HL-60/S4 (cell line): Measurements from ENCODE around the gene OR52J3.
"Not testable (repeated sequence)": the region's sequence is repeated elsewhere in the genome, so short reads cannot be mapped to it uniquely, and the experiment has no call there.

ENCODE experiments used
- in situ Hi-C: fragments of 300-500 bp; cut with MboI; formaldehyde crosslinking; loops from 2 replicates; pipeline ENCODE4 v1.14.3; 2022; ENCODE audit warnings: low sequenced_read_pairs

OR52J3 gene

GRCh38 chr11:5046226-5046625, at the start of gene OR52J3:
TSS of gene OR52J3 (plus strand) at chr11:5046526. CDS start at chr11:5046526, 0 bp downstream.
- in situ Hi-C loops: no loop called here

DNA sequence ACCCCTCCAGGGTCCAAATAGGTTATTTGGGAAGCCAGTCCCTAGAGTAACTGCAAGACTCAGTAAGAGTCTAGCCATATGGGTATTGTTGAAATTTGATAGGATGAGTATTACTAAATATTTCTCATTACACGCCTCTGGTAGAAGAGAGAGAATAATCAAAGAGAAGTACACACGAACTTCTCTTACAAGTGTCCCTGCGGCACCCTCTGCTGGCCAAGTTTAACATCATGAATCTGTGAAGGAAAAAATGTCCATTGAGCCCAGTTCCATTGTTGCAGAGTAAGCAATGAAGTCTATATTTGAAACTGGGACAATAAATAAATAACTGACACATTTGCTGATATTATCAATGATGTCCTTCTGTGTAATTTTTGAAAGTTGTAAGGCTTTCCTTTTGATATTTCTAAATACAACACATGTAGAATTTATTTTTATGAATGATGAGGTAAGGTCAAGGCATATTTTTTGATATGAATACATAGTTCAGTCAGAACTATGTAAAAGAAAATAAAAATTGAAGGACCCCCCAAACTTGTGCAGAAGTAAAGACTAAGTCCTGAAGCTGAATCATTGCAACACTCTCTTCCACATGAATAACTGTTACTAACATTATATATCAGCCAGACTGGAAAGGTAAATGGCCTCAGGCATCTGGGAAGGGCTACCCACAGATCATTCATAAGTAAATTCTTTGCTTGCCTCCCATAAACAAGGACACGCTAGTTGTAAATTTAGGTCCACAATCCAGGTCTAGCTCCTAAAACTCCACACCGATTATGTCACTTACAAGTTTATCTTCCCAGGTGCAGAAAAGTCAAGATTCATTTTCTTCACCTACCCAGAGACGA, 41.7 kb upstream of the OR52J3 start:
- in situ Hi-C loops: loop anchor here (25.0 kb wide), 1 partner anchor 817 kb away; no protein-coding TSS in a partner anchor

DNA sequence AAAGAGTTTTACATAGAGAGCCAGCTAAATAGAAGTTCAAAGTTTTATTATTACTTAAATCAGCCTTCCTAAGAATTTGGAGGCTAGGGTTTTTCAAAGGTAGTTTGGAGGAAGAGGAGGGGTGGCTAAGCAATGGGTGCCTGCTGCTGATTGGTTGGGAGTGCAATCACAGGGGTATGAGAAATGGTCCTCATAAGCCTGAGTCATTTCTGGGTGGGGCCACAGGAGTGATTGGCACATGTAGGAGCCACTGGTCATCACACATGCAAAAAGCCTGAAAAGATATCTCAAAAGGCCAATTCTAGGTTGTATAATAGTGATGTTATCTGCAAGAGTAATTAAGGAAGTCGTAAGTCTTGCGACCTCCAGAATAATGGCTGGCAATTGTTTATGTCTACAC, 38.8 kb upstream of the OR52J3 start:
- in situ Hi-C loops: loop anchor here (25.0 kb wide), 1 partner anchor 820 kb away; no protein-coding TSS in a partner anchor

DNA sequence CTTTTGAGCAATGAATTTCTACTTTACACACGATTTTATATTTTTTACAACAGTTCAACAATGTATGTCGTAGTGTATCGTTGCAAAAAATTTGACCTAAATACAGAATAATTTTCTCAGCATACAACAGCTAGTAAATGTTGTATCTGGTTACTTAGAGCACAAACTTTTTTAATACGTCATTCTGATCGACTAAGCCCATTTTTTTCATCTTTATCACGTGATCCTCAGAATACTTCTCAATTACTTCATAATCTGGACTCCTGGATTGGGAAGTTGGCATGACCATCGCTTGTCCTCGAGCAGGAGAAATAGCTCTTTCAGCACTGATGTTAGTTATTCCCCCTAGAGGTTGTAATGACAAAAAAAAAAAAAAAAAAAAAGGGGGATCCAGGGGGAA, 35.1 kb upstream of the OR52J3 start:
- in situ Hi-C loops: loop anchor here (25.0 kb wide), 1 partner anchor 824 kb away; no protein-coding TSS in a partner anchor

- in situ Hi-C loops: loop anchor here (25.0 kb wide), 1 partner anchor 826 kb away; no protein-coding TSS in a partner anchor
These were observed 33.3 kb upstream of the OR52J3 start for GRCh38 chr11:5013012-5013411.

DNA sequence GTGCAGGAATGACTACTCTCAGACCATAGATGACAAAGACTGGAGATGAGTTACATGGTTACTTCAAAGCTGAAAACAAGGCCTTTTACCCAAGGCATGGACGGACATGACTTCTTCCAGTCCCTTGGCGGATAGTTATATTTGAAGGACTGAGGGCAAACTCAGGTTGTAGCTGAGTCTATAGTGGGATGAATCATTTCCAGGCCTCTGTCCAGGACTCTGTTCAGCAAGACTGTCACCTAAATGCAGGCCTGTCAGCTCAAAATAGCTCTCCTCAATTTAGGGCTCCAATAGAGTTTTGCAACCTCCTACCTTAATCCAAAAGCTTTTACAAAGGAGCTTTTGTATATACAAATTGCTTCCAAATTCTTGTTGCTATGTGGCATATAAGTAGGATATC, 24.3 kb upstream of the OR52J3 start:
- in situ Hi-C loops: loop anchor here (25.0 kb wide), 1 partner anchor 835 kb away; no protein-coding TSS in a partner anchor

DNA sequence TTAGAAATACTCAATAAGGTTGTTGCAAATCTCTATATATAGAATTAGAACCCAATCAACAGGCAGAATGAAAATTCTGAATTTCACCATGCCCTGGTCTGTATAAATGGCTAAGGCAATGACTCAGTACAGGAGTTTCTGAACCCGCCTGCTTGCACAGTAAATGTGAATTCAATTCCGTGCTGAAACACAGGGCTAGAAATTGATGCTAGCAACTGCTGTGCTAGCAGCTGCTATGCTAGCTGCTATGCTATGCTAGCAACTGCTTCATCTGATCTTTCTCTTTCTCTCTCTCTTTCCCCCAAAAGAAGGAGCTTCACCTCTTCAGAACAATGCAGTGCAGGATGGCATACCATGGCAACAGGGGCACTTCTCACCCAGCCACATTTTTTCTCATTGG, 9.7 kb upstream of the OR52J3 start:
- in situ Hi-C loops: no loop called here

DNA sequence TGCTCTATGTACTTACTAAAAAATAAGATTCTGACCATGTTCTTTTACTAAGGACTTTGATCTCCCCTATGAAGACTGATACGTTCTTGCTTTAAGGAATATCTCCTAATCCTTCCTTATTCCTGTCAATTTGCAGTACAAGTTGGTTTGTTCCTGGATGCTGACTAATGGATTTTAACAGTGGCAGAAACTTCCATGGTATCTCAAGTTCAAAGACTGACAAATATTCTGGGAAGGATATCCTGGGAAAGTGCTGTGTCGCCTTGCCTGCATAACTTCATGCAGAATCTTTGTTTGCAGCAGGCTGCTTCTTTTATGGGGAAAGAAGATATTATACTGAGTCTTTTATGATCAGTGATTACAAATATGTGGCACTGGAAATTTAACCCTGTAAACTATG, 8.4 kb upstream of the OR52J3 start:
- in situ Hi-C loops: no loop called here

- in situ Hi-C loops: no loop called here
These were observed 8.0 kb upstream of the OR52J3 start for GRCh38 chr11:5038341-5038740.

- in situ Hi-C loops: no loop called here
These were observed 5.5 kb upstream of the OR52J3 start for GRCh38 chr11:5040876-5041275.

DNA sequence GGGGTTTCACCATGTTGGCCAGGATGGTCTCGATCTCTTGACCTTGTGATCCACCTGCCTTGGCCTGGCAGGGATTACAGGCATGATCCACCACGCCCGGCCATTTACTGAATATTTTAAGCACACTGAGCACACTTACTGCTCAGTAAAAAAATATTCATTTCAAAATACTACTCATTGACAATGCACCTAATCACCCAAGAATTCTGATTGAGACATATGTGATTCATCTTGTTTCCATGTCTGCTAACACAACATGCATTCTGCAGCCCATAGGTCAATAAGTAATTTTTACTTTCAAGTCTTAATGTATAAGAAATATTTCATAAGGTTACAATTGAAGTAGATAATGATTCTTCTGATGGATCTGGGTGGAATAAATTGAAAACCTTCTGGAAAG, 4.2 kb upstream of the OR52J3 start:
- in situ Hi-C loops: no loop called here

DNA sequence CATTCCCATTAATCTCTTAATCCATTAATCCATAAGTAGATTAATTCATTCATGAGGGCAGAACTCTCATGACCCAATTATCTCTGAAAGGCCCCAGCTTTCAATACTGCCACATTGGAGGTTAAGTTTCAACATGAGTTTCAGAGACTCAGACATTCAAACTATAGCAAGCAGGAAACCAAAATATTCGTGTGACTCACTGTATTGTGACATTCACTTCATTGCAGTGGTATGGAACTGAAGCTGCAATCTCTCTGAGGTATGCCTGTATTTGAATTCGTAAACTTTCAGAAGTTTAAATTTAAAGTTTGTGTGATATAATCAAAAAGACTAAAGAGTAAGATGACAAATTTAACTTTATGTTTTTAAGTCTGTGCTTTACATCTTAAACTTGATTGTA, 2.9 kb upstream of the OR52J3 start:
- in situ Hi-C loops: no loop called here

- in situ Hi-C loops: no loop called here
These were observed 516 bp downstream of the OR52J3 start for GRCh38 chr11:5046754-5047330.

- in situ Hi-C loops: not testable (repeated sequence)
These were observed 12.4 kb downstream of the OR52J3 start for GRCh38 chr11:5058679-5059078.

GRCh38 chr11:5059391-5059790, 13.1 kb downstream of the OR52J3 start, which contains the start of gene OR52E2:
TSS of gene OR52E2 (minus strand) at chr11:5059627. CDS start at chr11:5059627, 0 bp downstream.
- in situ Hi-C loops: no loop called here

GRCh38 chr11:5065027-5065426, 18.7 kb downstream of the OR52J3 start:
- in situ Hi-C loops: no loop called here

GRCh38 chr11:5069272-5069671, 22.9 kb downstream of the OR52J3 start, which contains the start of gene OR52E1:
TSS of gene OR52E1 (plus strand) at chr11:5069572.
- in situ Hi-C loops: no loop called here

DNA sequence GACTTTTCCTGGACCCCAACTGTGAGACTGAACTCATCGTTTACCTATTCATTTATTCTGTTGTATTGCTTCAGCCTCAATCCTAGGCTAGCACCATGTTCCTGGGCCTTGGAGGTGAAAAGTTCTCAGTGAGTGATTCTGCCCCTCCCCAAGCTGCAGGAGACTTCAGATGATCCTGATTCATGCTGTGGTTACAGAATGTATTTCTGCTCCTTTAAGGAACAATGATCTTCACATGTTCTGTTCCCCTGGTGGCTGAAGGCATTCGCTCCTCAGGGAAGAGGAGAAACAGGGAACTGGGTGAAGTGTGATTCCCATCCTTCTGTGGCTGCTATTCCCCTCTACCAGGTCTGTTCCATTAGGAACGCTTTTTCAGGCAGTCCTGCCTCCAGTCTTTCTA, 25.5 kb downstream of the OR52J3 start:
- in situ Hi-C loops: no loop called here

- in situ Hi-C loops: no loop called here
These were observed 35.1 kb downstream of the OR52J3 start for GRCh38 chr11:5081405-5081804.

DNA sequence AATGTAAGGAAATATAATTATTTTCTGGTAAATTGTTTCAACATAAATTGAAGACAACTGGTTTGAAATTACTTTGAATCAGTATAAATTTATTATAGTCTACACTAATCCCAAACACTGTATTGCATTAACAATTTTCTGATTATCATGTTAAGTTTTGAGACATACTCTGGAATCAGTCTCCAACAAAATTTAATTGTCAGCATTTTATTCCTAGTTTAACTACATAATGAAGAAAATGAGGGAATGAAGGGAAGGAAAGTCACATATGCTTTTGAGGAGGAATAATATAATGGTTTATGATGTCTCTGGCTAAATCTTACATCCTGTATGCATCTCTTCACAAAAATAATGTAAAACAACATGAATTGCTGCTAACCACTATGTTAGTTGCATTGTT, 37.3 kb downstream of the OR52J3 start:
- in situ Hi-C loops: no loop called here

DNA sequence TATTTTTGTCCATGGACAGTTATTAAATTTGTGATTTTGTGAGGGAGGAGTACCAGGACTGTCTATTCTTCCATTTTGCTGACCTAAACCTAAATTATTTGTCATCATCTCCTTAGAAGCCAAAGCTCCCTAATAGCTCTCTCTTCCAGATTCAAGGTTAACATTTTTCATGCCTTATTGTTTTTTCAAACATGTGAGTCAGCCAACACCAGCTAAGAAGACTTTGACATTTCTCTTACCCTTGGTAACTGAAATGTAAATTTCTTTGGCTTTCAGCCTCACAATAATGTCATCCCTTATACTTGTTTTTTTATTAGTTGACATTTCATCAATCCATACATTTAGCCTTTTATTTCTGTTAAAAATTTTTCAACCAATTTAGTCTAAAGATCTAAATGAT, 42.2 kb downstream of the OR52J3 start:
- in situ Hi-C loops: no loop called here

DNA sequence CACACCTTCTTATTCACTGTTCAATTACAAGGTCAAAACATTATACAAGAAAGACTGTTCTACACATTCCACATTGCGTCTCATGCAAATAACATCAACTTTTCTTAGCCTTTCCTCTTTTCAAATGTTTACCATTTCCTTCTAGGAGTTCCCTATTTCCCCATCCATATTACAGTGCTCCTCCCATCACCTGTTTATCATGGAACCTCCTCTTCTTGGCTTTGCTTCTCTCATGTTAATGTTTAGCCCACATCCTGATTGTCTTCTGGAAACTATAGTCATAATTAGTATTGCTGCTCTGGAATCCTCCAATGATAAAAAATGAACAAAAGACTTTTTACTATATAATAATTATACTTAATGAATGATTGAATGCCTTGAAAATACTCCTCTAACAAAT, 44.3 kb downstream of the OR52J3 start:
- in situ Hi-C loops: no loop called here
